Measurements from ENCODE around the gene ZNF831.

ZNF831 gene

DNA sequence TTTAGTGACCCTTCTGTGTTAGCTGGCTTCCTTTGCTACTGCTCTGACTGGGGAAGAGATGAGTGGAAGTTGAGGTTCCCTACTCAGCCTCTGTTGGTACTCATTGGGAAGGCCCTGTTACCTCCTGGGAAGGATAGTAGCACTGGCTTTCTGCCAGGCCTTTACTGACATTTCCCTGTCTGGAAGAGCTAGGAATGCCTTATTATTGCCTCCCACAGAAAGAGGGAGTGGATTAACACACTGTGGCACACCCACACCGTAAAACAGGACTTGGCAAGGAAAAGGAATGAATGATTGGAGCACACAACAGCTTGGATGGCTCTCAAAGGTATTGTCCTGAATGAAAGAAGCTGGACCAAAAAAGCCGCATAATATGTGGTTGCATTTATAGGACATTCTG is 12.2 kb downstream of the ZNF831 start:
- no peak for TF ChIP-seq ZFX (IDR thresholded peaks at IDR 0.05)
- TF ChIP-seq, protein P1, sequence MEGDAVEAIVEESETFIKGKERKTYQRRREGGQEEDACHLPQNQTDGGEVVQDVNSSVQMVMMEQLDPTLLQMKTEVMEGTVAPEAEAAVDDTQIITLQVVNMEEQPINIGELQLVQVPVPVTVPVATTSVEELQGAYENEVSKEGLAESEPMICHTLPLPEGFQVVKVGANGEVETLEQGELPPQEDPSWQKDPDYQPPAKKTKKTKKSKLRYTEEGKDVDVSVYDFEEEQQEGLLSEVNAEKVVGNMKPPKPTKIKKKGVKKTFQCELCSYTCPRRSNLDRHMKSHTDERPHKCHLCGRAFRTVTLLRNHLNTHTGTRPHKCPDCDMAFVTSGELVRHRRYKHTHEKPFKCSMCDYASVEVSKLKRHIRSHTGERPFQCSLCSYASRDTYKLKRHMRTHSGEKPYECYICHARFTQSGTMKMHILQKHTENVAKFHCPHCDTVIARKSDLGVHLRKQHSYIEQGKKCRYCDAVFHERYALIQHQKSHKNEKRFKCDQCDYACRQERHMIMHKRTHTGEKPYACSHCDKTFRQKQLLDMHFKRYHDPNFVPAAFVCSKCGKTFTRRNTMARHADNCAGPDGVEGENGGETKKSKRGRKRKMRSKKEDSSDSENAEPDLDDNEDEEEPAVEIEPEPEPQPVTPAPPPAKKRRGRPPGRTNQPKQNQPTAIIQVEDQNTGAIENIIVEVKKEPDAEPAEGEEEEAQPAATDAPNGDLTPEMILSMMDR (conservative IDR thresholded peaks at IDR 0.05): no peak

DNA sequence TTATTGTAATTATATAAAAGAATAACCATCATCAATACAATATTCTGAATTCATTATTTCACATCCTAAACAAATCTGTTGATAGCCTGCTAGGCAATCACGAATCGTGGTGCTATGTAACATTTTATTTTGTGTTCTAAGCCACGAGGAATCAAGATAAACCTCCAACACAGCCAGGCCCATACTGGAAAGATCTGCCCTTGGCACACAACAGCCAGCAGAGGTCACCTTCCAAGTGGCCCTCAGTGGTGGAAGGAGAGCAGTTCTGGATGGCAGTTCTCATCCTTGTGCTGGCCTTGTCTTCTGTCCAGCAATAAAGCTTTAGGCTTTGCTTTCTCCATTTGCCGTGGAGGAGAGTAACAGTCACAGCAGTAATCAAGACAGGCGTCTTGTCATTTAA is 13.2 kb downstream of the ZNF831 start:
- no peak for TF ChIP-seq ZFX (IDR thresholded peaks at IDR 0.05)
- TF ChIP-seq, protein P1 (conservative IDR thresholded peaks at IDR 0.05): no peak; the same call in 1 of the 2 replicates
- no peak overlapping the region for H3K27ac ChIP-seq

More for the DNA sequence above, 12.2 kb downstream of the ZNF831 start:
- no peak overlapping the region for H3K27ac ChIP-seq

DNA sequence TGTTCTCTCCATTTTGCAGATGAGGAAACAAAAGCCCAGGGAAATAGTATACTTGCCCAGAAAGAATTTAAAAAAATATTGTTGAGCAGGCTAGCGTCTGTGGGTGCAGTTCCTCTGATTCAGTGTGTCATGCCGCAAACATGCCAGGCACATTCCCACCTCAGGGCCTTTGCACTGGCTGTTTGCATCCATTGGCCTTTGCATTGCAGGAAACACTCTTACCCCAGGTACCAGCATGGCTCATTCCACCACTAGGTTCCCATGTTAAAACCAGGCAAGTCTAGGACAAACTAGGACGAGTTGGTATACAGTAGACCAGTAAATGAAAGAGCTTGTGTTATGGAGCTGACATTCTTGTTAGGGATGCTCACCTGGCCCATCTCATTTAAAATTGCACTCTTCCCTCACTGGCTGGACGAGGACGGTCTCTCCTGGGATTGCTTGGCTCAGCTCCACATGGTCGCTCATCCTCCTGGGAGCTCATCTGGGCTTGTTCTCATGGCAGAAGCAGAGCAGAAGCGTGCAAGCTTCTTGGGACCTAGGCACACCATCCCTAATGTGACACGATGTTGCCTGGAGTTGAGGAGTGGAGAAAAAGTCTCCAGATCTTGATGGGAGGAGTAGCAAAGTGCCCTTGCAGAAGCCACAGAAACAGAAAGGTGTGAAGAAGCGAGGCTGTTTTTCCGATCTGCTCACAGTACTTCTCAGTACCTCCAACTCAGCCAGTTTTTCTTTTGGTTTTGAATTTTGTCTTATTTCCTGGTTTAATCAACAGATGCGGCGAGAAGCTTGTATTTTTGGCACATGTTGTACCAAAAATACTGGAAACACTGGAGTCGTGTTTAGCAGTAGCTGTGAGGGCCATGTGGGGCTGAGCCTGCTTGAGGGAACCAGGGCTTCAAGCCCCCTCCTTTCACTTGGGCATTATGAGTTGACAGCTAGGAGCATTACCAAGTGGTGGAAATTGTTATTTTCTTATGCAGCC is 13.9 kb downstream of the ZNF831 start:
- H3K27ac ChIP-seq: no peak overlapping the region
- no peak for TF ChIP-seq ZFX (IDR thresholded peaks at IDR 0.05)
- TF ChIP-seq, protein P1 (conservative IDR thresholded peaks at IDR 0.05): no peak

DNA sequence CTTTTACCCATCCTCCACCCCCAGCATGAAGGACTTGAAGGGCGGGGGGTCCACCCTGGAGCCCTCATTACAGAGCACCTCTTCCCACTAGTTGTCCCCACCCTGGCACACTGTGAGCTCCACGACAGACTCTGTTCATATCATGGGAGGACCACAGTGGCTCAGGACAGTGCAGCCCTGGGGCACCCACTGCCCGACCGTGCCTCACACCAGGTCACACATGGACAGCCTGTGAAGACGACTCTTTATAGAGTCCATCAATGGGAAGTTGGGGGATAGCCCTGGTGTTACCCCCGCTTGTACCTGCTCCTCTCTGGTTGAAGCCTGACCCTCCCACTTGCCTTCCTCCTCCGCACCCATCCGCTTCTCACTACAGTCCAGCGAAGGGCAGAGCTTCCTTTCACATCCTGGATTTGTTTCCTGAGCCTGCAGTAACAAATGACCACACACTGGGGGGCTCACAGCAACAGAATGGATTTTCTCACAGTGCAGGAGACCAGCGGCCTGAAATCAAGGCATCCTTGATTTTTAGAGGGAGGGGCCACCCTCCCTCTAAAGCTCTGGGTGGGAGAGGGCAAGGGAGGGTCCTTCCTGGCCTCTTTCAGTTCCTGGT is 15.5 kb downstream of the ZNF831 start:
- no peak overlapping the region for H3K27ac ChIP-seq
- no peak for TF ChIP-seq ZFX (IDR thresholded peaks at IDR 0.05)
- TF ChIP-seq, protein P1 (conservative IDR thresholded peaks at IDR 0.05): no peak

DNA sequence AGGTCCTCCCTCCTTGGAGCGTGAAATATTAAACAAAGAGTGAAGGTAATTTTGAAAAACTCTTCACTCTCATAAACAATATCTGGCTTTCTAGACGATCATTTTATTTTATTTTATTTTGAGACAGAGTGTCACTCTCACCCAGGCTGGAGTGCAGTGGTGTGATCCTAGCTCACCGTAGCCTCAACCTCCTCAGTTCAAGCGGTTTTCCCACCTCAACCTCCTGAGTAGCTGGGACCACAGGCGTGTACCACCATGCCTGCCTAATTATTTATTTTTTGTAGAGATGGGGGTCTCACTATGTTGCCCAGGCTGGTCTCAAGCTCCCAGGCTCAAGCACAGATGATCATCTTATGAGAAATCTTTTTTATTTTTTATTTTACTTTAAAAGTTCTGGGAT is 16.4 kb downstream of the ZNF831 start:
- no peak overlapping the region for H3K27ac ChIP-seq
- no peak for TF ChIP-seq ZFX (IDR thresholded peaks at IDR 0.05)
- TF ChIP-seq, protein P1 (conservative IDR thresholded peaks at IDR 0.05): no peak

DNA sequence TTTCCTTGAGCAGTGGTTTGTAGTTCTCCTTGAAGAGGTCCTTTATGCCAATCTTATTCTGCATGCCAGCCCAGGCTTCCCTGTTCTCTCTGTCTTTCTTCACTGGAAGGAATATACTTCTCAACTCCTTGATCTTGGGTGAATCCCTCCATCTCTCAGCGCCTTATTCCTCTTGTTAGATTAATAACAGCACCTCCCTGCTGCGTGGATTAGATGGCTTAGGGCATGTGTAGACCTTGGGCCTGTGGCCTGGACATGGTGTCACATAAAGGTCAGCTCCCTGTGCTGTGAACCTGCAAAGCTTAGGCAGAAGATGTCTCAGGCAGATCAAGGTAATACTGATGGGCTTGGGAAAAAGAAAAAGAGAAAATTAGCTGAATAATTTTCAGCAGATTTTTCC is 18.3 kb downstream of the ZNF831 start:
- no peak for TF ChIP-seq ZFX (IDR thresholded peaks at IDR 0.05)
- TF ChIP-seq, protein P1 (conservative IDR thresholded peaks at IDR 0.05): no peak
- H3K27ac ChIP-seq: no peak overlapping the region
